Measurements from ENCODE around the gene CTNND2. TPM values are rescaled to one million over a fixed set of nuclear protein-coding genes. Genes with fewer than 3 reads are reported as not detected.

Gene CTNND2
- polyA plus RNA-seq, 1 of the 3 experiments (the other 2 are of a cell fraction) = not detected

DNA sequence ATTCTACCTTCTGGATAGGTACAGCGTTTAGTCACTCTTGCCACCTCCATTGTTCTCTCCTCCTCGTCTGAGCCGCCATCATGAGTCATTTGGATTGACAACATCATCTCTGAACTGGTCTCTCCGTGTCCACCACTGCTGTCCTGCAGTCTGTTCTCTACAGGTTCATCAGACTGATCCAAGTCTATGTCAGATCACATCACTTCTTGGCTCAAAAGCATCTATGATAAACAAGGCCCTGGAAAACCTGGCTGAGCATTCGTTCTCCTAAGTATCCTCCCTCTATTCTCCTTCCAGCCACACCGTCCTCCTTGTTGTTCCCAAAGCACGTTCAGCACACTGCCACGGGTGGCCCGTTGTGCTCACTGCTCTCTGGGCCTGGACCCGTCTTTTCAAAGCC, 50.5 kb downstream of the CTNND2 start:
- no peak overlapping the region for H3K4me3 ChIP-seq (ENCODE audit: low read depth in 2 of 2, low read length in 1 of 2)
- no peak for TF ChIP-seq RFX5 (IDR thresholded peaks at IDR 0.05; ENCODE audit: low read length)
- no peak for TF ChIP-seq JUND (IDR thresholded peaks at IDR 0.05)
- TF ChIP-seq, protein P1, sequence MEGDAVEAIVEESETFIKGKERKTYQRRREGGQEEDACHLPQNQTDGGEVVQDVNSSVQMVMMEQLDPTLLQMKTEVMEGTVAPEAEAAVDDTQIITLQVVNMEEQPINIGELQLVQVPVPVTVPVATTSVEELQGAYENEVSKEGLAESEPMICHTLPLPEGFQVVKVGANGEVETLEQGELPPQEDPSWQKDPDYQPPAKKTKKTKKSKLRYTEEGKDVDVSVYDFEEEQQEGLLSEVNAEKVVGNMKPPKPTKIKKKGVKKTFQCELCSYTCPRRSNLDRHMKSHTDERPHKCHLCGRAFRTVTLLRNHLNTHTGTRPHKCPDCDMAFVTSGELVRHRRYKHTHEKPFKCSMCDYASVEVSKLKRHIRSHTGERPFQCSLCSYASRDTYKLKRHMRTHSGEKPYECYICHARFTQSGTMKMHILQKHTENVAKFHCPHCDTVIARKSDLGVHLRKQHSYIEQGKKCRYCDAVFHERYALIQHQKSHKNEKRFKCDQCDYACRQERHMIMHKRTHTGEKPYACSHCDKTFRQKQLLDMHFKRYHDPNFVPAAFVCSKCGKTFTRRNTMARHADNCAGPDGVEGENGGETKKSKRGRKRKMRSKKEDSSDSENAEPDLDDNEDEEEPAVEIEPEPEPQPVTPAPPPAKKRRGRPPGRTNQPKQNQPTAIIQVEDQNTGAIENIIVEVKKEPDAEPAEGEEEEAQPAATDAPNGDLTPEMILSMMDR (IDR thresholded peaks at IDR 0.05) = no peak
- no peaks in the 10 kb centered on the region for H4K20me1 ChIP-seq (ENCODE audit: insufficient read depth)
- no peak overlapping the region for H2AFZ ChIP-seq (ENCODE audit: low read depth)
- H3K27ac ChIP-seq (ENCODE audit: low read depth in 2 of 2, low read length in 1 of 2) = no peak overlapping the region
- H3K79me2 ChIP-seq (ENCODE audit: insufficient read depth) = no peaks in the 10 kb centered on the region
- no peak for DNase-seq
- H3K9ac ChIP-seq = no peak overlapping the region
- H3K4me1 ChIP-seq (ENCODE audit: control insufficient read depth in 1 of 2, insufficient read depth in 2 of 2, low read depth in 1 of 2, low read length in 1 of 2) = no peaks in the 10 kb centered on the region
- 3% methylated on average over 10 of the region's 10 CpGs for WGBS (ENCODE audit: low lambda C conversion rate)
- H3K36me3 ChIP-seq (replicated peaks in 1 of 2; ENCODE audit: control insufficient read depth in 1 of 2, insufficient read depth in 2 of 2, low read length in 1 of 2) = no peaks in the 10 kb centered on the region
- POLR2A ChIA-PET = no interaction called here
- H3K4me2 ChIP-seq = no peak overlapping the region
- H3K27me3 ChIP-seq (ENCODE audit: insufficient read depth) = no peaks in the 10 kb centered on the region
- no peaks in the 10 kb centered on the region for H3K9me3 ChIP-seq
- CTCF ChIA-PET = no interaction called here
- no peaks in the 10 kb centered on the region for H3K9me2 ChIP-seq
- no peaks in the 10 kb centered on the region for H3F3A ChIP-seq (replicated peaks; ENCODE audit: insufficient read depth)

DNA sequence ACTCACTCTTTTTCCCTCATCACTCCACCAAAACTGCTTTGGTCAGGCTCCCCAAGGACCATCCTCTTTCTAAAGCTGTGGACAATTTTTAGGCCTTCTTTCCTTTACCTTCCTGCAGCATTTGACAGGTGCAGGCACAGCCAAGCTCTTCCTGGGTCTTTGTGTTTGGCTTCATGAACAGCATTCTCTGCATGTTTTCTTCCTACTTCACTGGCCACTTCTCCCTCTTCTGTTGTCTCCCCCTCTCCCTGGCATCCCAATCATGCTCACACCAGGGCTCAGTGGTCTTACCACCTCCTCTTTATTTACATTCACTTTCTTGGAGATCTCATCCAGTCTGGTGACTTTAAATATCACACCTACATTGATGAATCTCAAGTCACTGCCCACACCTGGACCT, 51.1 kb downstream of the CTNND2 start:
- Histone ChIP-seq H3K4me3 (ENCODE audit: low read depth in 2 of 2, low read length in 1 of 2) (no peak overlapping the region), H2AFZ (ENCODE audit: low read depth) (no peak overlapping the region), H4K20me1 (ENCODE audit: insufficient read depth) (no peaks in the 10 kb centered on the region), H3K36me3 (replicated peaks in 1 of 2; ENCODE audit: control insufficient read depth in 1 of 2, insufficient read depth in 2 of 2, low read length in 1 of 2) (no peaks in the 10 kb centered on the region), H3F3A (replicated peaks; ENCODE audit: insufficient read depth) (no peaks in the 10 kb centered on the region), H3K4me1 (ENCODE audit: control insufficient read depth in 1 of 2, insufficient read depth in 2 of 2, low read depth in 1 of 2, low read length in 1 of 2) (no peaks in the 10 kb centered on the region), H3K9ac (no peak overlapping the region), H3K27ac (ENCODE audit: low read depth in 2 of 2, low read length in 1 of 2) (no peak overlapping the region), H3K79me2 (ENCODE audit: insufficient read depth) (no peaks in the 10 kb centered on the region), H3K27me3 (ENCODE audit: insufficient read depth) (no peaks in the 10 kb centered on the region), H3K9me2 (no peaks in the 10 kb centered on the region), H3K9me3 (no peaks in the 10 kb centered on the region), H3K4me2 (no peak overlapping the region)
- CTCF ChIA-PET = no interaction called here
- TF ChIP-seq, protein P2, sequence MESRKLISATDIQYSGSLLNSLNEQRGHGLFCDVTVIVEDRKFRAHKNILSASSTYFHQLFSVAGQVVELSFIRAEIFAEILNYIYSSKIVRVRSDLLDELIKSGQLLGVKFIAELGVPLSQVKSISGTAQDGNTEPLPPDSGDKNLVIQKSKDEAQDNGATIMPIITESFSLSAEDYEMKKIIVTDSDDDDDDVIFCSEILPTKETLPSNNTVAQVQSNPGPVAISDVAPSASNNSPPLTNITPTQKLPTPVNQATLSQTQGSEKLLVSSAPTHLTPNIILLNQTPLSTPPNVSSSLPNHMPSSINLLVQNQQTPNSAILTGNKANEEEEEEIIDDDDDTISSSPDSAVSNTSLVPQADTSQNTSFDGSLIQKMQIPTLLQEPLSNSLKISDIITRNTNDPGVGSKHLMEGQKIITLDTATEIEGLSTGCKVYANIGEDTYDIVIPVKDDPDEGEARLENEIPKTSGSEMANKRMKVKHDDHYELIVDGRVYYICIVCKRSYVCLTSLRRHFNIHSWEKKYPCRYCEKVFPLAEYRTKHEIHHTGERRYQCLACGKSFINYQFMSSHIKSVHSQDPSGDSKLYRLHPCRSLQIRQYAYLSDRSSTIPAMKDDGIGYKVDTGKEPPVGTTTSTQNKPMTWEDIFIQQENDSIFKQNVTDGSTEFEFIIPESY (IDR thresholded peaks at IDR 0.05; ENCODE audit: borderline replicate concordance, low read depth) = no peak
- TF ChIP-seq ELF1 (IDR thresholded peaks at IDR 0.05) (no peak), MXI1 (IDR thresholded peaks at IDR 0.05; ENCODE audit: low read depth, low read length) (no peak), RFX5 (IDR thresholded peaks at IDR 0.05; ENCODE audit: low read length) (no peak), TAF1 (IDR thresholded peaks at IDR 0.05; ENCODE audit: borderline replicate concordance, low read depth, low read length) (no peak), TCF12 (IDR thresholded peaks at IDR 0.05) (no peak), NFIC (IDR thresholded peaks at IDR 0.05; ENCODE audit: borderline replicate concordance) (no peak), RAD21 (IDR thresholded peaks at IDR 0.05; ENCODE audit: low read length) (no peak), CHD2 (IDR thresholded peaks at IDR 0.05; ENCODE audit: low read length, partially characterized antibody) (no peak), YY1 (IDR thresholded peaks at IDR 0.05; ENCODE audit: low read depth) (no peak)
- TF ChIP-seq, protein P3, sequence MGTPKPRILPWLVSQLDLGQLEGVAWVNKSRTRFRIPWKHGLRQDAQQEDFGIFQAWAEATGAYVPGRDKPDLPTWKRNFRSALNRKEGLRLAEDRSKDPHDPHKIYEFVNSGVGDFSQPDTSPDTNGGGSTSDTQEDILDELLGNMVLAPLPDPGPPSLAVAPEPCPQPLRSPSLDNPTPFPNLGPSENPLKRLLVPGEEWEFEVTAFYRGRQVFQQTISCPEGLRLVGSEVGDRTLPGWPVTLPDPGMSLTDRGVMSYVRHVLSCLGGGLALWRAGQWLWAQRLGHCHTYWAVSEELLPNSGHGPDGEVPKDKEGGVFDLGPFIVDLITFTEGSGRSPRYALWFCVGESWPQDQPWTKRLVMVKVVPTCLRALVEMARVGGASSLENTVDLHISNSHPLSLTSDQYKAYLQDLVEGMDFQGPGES (IDR thresholded peaks at IDR 0.05; ENCODE audit: low read depth, low read length) = no peak
- TF ChIP-seq, protein P4, sequence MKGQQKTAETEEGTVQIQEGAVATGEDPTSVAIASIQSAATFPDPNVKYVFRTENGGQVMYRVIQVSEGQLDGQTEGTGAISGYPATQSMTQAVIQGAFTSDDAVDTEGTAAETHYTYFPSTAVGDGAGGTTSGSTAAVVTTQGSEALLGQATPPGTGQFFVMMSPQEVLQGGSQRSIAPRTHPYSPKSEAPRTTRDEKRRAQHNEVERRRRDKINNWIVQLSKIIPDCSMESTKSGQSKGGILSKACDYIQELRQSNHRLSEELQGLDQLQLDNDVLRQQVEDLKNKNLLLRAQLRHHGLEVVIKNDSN (IDR thresholded peaks at IDR 0.05; ENCODE audit: borderline replicate concordance, low read depth) = no peak
- TF ChIP-seq, protein P5, sequence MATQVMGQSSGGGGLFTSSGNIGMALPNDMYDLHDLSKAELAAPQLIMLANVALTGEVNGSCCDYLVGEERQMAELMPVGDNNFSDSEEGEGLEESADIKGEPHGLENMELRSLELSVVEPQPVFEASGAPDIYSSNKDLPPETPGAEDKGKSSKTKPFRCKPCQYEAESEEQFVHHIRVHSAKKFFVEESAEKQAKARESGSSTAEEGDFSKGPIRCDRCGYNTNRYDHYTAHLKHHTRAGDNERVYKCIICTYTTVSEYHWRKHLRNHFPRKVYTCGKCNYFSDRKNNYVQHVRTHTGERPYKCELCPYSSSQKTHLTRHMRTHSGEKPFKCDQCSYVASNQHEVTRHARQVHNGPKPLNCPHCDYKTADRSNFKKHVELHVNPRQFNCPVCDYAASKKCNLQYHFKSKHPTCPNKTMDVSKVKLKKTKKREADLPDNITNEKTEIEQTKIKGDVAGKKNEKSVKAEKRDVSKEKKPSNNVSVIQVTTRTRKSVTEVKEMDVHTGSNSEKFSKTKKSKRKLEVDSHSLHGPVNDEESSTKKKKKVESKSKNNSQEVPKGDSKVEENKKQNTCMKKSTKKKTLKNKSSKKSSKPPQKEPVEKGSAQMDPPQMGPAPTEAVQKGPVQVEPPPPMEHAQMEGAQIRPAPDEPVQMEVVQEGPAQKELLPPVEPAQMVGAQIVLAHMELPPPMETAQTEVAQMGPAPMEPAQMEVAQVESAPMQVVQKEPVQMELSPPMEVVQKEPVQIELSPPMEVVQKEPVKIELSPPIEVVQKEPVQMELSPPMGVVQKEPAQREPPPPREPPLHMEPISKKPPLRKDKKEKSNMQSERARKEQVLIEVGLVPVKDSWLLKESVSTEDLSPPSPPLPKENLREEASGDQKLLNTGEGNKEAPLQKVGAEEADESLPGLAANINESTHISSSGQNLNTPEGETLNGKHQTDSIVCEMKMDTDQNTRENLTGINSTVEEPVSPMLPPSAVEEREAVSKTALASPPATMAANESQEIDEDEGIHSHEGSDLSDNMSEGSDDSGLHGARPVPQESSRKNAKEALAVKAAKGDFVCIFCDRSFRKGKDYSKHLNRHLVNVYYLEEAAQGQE (IDR thresholded peaks at IDR 0.05; ENCODE audit: low read depth, low read length) = no peak
- TF ChIP-seq, protein P1 (IDR thresholded peaks at IDR 0.05) = no peak
- no peak for DNase-seq
- POLR2A ChIA-PET = no interaction called here

All from SK-N-SH (cell line).